ES-I3 (cell line): Measurements from ENCODE around the gene SGF29.
"Not testable (repeated sequence)": the region's sequence is repeated elsewhere in the genome, so short reads cannot be mapped to it uniquely, and the experiment has no call there.

ENCODE experiments used
- H3K36me3 ChIP-seq: 2 replicates; pipeline ENCODE4 v1.6.1; 2013; ENCODE audit warnings: mild to moderate bottlenecking, low read length, control low read depth, moderate library complexity; ENCODE audit not compliant: insufficient read depth
- H3K4me1 ChIP-seq: 2 replicates; pipeline ENCODE4 v1.6.1; 2013; ENCODE audit warnings: mild to moderate bottlenecking, control low read depth, low read length; ENCODE audit not compliant: insufficient read depth
- H3K9ac ChIP-seq: 2 replicates; pipeline ENCODE4 v1.6.1; 2013; ENCODE audit warnings: low read depth, mild to moderate bottlenecking, low read length, moderate library complexity
- H3K9me3 ChIP-seq: 2 replicates; pipeline ENCODE4 v1.6.1; 2013; ENCODE audit warnings: mild to moderate bottlenecking, low read length, moderate library complexity; ENCODE audit not compliant: control insufficient read depth, insufficient read depth

Gene SGF29

GRCh38 chr16:28603381-28604185 is 49.9 kb downstream of the SGF29 start:
- Histone ChIP-seq H3K4me1 (no peaks in the 10 kb centered on the region), H3K9me3 (no peaks in the 10 kb centered on the region), H3K9ac (no peak overlapping the region), H3K36me3 (no peaks in the 10 kb centered on the region)

DNA sequence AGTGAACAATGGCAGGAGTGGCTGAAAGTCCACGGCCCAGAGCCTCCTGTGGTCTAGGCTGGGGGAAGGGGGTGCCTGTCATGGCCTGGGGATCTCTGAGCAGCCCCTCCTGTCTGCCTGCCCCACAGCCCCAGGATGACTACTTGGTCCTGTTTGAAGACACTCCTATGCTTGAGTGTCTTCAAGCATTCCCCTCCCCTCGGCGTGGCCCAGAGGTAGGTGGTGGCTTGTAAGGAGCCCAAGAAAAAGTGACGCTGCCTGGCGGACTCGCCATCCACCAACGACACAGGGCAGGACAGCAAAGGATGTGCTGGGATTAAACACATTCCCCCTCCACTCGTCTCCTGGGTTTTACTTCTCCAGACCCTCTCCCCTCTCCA is 50.5 kb downstream of the SGF29 start:
- H3K36me3 ChIP-seq = no peaks in the 10 kb centered on the region
- H3K9ac ChIP-seq = no peak overlapping the region
- 0 out of 2 replicates have a peak, but pooled peaks cover under 1% of the 10 kb centered on the region for H3K4me1 ChIP-seq

DNA sequence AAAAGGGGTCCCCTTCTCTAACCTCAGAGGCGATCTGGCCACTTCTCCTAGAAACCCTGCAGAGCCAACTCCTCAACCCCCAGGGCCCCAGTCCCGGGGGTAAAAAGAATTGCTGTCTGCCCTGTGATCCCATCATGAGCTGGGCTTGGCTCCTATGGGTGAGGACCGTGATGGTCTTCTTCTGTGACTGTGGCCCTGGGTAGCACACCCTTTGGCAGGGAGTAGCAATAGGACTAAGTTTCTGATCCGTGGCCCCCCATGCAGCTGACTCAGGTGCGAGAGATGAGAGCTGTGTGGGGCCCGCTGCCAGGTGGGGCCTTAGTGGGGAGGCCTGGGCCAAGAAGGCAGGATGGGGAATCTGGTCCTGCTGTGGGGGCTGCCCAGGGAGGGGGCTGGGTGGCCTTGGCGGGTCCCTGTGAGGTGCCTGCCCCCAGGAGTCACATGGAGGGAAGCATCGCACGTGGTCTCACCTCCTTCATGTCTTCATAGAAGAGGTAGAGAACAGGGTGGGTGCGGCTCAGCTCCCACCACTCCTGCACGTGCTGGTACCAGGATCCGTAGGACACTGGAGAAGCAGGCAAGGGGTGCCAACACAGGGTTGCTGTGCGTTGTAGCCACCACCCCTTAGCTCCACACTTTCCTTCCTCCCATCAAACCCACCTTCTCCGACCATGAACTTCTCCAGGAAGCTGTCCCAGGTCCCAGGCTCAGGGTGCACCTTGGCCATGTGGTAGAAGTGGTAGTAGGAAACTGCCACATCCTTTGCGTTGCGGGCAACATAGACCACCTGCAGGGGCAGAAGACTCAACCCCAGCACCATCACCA is 52.8 kb downstream of the SGF29 start:
- H3K36me3 ChIP-seq = no peaks in the 10 kb centered on the region
- peaks cover 11% of the 10 kb centered on the region; the same call in 1 of the 2 replicates for H3K4me1 ChIP-seq
- no peaks in the 10 kb centered on the region for H3K9me3 ChIP-seq
- no peak overlapping the region for H3K9ac ChIP-seq

More for the DNA sequence above, 50.5 kb downstream of the SGF29 start:
- H3K9me3 ChIP-seq = no peaks in the 10 kb centered on the region

DNA sequence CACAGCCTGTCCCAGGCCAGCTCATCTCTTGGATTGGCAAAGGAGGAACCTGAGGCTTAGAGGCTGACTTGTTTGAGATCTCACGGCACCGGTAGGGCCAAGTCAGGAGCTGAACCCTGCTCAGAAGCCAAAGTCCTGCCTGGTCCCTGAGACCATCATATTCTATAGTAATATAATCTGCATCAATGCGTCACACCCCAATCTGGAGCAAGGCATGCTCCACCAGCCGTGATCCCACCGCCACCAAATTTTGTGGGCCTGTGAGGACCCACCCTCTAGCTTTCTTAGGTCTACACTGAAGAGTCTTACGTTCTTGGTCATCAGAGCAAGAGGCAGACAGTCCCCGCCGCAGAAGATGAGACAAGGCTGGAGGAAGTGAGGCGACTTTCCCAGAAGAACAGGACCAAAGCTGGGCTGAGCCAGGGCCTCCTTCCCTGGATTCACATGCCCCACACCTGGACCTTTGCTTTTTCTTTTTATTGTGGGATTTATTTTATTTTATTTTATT is 53.5 kb downstream of the SGF29 start:
- no peak overlapping the region for H3K9ac ChIP-seq
- no peaks in the 10 kb centered on the region for H3K9me3 ChIP-seq
- peaks cover 11% of the 10 kb centered on the region; the same call in 1 of the 2 replicates for H3K4me1 ChIP-seq
- no peaks in the 10 kb centered on the region for H3K36me3 ChIP-seq

DNA sequence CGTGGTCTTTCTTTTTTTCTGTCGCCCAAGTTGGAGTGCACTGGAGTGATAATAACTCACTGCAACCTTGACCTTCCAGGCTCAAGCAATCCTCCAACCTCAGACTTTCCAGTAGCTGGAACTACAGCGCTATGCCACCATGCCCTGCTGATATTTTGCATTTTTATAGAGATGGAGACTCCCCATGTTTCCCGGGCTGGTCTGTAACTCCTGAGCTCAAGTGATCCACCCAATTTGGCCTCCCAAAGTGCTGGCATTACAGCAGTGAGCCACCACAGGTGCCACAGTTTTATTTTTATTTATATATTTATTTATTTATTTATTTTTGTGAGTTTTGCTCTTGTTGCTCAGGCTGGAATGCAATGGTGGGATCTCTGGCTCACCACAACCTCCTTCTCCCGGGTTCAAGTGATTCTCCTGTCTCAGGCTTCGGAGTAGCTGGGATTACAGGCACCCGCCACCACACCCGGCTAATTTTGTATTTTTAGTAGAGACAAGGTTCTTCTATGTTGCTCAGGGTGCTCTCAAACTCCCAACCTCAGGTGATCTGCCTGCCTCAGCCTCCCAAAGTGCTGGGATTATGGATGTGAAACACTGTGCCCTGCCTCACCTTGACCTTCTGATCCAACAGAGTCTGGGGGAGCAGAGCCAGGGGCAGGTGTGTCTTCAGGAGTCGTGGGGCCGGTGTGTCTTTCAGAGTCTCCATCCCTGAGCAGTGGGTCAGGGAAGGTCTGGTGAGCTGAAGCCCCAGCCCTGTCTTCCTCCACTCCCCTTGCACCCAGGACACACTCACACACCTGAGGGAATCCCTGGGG is 54.2 kb downstream of the SGF29 start:
- H3K36me3 ChIP-seq, H3K9me3 ChIP-seq, H3K9ac ChIP-seq: not testable (repeated sequence)
- peaks cover 11% of the 10 kb centered on the region; the same call in 1 of the 2 replicates for H3K4me1 ChIP-seq

DNA sequence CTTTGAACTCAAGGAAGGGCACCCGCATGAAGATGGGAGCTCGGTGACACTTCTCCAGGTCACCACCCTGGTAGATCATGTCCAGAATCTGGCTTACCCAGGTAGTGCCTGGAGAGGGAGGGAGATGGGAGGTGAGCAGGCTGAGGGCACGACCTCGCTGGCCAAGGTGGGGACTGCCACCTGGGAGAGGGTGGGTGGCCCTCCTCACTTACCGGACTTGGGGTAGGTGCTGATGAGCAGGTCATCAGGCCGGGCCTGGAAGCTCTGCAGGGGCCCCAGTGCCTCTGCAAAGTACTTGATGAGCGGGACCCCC is 54.7 kb downstream of the SGF29 start:
- peaks cover 11% of the 10 kb centered on the region; the same call in 1 of the 2 replicates for H3K4me1 ChIP-seq

GRCh38 chr16:28608867-28609596 is 55.3 kb downstream of the SGF29 start:
- not testable (repeated sequence) for H3K9ac ChIP-seq
- H3K4me1 ChIP-seq = peaks cover 11% of the 10 kb centered on the region; the same call in 1 of the 2 replicates

More for the DNA sequence above, 54.7 kb downstream of the SGF29 start:
- H3K9me3 ChIP-seq, H3K9ac ChIP-seq, H3K36me3 ChIP-seq: not testable (repeated sequence)

GRCh38 chr16:28609631-28610594 is 56.2 kb downstream of the SGF29 start, which contains the start of gene SULT1A1:
SULT1A1 (minus strand) TSS chr16:28610044; CDS start chr16:28608855, 1,189 bp downstream.
- H3K9ac ChIP-seq = no peak within 1 kb of the TSS; the same call in 1 of the 2 replicates
- peaks cover 11% of the 10 kb centered on the region; the same call in 1 of the 2 replicates for H3K4me1 ChIP-seq
- no peaks in the 10 kb centered on the region for H3K9me3 ChIP-seq
- H3K36me3 ChIP-seq = no peaks in the 10 kb centered on the region

More at GRCh38 chr16:28608867-28609596, 55.3 kb downstream of the SGF29 start:
- not testable (repeated sequence) for H3K9me3 ChIP-seq, H3K36me3 ChIP-seq

DNA sequence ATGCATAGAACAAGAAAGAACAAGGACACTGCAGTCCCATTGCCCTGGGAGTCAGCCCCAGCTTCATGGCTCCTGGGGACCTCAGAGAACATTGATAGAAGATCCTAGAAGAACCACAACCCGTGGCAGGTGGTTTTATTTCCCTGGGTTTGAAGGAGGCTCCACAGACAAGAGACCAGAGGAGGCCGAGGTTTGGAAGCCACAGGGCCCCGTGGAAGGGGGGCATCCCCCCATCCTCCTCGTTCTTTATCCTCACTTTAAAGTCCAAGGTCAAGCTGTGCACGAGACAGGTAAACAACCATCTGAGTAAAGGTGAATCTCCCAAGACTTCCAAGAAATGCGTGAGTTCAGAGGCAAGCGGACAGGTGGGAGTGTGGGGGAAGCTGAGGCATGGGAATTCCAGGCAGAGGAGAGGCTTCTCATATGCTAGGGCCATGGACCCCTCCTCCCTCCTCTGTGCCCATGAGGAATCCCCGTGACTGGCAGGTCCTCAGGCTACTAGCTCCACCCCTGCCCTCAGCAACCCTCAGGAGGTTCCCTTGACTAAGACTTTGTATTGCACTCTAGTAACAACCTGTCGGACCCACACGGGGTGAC is 57.0 kb downstream of the SGF29 start:
- H3K9me3 ChIP-seq = no peaks in the 10 kb centered on the region

DNA sequence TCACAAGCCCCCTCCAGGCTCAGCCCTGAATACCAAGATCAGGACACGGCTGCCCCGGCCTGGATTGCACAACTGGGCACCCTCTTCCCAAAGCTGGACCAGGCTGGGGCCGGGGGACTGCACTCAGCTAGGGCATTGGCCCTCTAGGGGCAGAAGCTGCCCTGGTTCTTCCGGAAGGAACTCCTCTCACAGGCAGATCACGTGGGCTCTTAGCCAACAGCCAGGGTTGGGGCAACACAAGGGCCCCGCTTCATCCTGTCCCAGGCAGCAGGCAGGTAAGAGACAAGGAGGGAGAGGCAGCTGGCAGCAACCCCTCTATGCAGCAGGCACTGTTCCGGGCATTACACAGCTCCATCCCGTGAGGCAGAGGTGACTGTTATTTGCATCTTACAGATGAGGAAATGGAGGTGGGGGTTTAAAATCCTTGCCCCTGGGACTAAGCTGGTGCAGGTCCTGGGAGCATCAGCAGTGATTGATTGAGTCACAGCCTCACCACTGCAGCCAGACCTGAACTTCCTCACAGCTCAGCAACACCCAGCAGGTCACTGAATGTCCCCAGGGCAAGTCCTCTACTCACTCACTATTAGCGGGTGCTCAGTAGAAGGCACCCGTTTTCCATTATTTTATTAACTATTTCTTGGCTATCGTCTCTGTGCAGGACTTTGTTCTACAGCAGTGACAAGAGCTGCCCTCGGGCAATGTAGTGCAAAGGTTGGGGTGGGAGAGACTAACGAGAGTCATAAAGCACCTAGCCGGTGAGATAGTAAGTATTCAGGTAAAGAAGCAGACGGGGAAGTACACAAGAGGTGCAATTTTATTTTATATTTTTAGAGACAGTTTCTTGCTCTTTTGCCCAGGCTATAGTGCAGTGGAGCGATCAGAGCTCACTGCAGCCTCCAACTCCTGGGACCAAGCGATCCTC is 58.9 kb downstream of the SGF29 start:
- not testable (repeated sequence) for H3K9me3 ChIP-seq, H3K36me3 ChIP-seq, H3K9ac ChIP-seq
- peaks cover 15% of the 10 kb centered on the region; the same call in 1 of the 2 replicates for H3K4me1 ChIP-seq

More for the DNA sequence above, 57.0 kb downstream of the SGF29 start:
- H3K36me3 ChIP-seq = no peaks in the 10 kb centered on the region
- peaks cover 11% of the 10 kb centered on the region; the same call in 1 of the 2 replicates for H3K4me1 ChIP-seq
- no peak overlapping the region for H3K9ac ChIP-seq

DNA sequence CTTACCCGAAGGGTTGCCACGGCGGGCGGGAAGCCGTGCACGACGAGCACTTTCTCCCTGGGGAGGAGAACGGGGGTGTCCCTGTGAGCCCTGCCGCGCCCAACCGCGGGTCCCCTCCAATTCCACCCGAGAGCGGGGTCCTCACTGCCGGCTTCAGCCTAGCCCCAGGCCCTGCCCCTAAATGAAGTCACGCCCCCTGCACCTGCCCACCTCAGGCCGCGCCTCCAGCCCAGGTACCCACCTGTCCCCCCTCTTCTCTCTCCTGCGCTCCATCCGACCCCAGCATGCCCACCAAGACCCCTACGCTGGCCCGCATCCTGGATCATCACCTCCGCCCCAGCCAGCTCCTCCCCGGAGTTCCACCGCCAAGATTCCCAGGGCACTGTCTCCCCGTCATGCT is 60.2 kb downstream of the SGF29 start:
- not testable (repeated sequence) for H3K9me3 ChIP-seq, H3K36me3 ChIP-seq, H3K9ac ChIP-seq
- H3K4me1 ChIP-seq = peaks cover 16% of the 10 kb centered on the region; the same call in 1 of the 2 replicates
